Suprapubic skin (tissue), 3 donors: ENCODE measurements around the gene LDLRAD4.

Experiments used
- CTCF ChIP-seq, 2 donors: fragments of 200-600 bp in 1 of 2; fragments of 450-650 bp in 1 of 2; sonication (generic) in 1 of 2; IDR thresholded peaks; one replicate each; pipeline ENCODE4 v1.5.1; 2016 to 2019; ENCODE audit warnings: antibody characterized with exemption in 2 of 2, mild to moderate bottlenecking in 1 of 2, moderate library complexity in 1 of 2
- POLR2AphosphoS5 ChIP-seq, 3 donors: sonication (generic); formaldehyde crosslinking; IDR thresholded peaks; one replicate each; pipeline ENCODE4 v1.6.1; 2017; ENCODE audit warnings: antibody characterized with exemption in 3 of 3

GRCh38 chr18:13526519-13526918 lies 308.0 kb downstream of the LDLRAD4 start:
- TF ChIP-seq CTCF (IDR thresholded peaks at IDR 0.05): no peak
- no peak for TF ChIP-seq POLR2AphosphoS5 (IDR thresholded peaks at IDR 0.05)
